ENCODE results near the gene RND1. TPM values are rescaled to one million over a fixed set of nuclear protein-coding genes. Genes with fewer than 3 reads are reported as not detected.

RND1 gene
- total RNA-seq, 4 donors from 2014 or later: 1.1 to 19.1 (median 3.3) TPM; not detected in 1

- no peak for TF ChIP-seq POLR2AphosphoS5 (IDR thresholded peaks at IDR 0.05)
- TF ChIP-seq EP300 (IDR thresholded peaks at IDR 0.05; ENCODE audit: low read depth): no peak
- no peak for TF ChIP-seq CTCF (IDR thresholded peaks at IDR 0.05)
- no peak for TF ChIP-seq POLR2A (IDR thresholded peaks at IDR 0.05)
- intact Hi-C loops (cut with DNase I; ENCODE audit: low total_unique reads) (no loop called here), in situ Hi-C loops (cut with MboI; ENCODE audit: low pct_ligation_motif_present in 1 of 4, low pct_unique_long_range_greater_than_20kb in 1 of 4, low sequenced_read_pairs in 3 of 4) (no loop called here)
- no peak for DNase-seq
- H3K27me3 ChIP-seq: no peaks in the 10 kb centered on the region
- H3K27ac ChIP-seq: no peak overlapping the region
- H3K9me3 ChIP-seq: no peaks in the 10 kb centered on the region
- no peak overlapping the region for H3K4me3 ChIP-seq
- 71% methylated on average over 12 of the region's 12 CpGs; no CpG with 5 or more reads in 1 of the 2 donors for WGBS, 2 donors (ENCODE audit: low coverage in 1 of 2)
- peaks cover 0 to 4% (median under 1%) of the 10 kb centered on the region in 4 donors for H3K4me1 ChIP-seq
- H3K36me3 ChIP-seq: peaks cover 0 to 5% (median 0%) of the 10 kb centered on the region in 4 donors
Measured at GRCh38 chr12:48824112-48824511, 41.6 kb downstream of the RND1 start.

- H3K9me3 ChIP-seq: no peaks in the 10 kb centered on the region
- no peak for DNase-seq
- H3K4me1 ChIP-seq: peaks cover 0 to 10% (median 3%) of the 10 kb centered on the region in 4 donors
- no peaks in the 10 kb centered on the region for H3K27me3 ChIP-seq
- H3K36me3 ChIP-seq: no peaks in the 10 kb centered on the region
- no peak overlapping the region for H3K27ac ChIP-seq
- 94% methylated on average over 11 of the region's 11 CpGs; no CpG with 5 or more reads in 1 of the 2 donors for WGBS, 2 donors (ENCODE audit: low coverage in 1 of 2)
- no peak for TF ChIP-seq EP300 (IDR thresholded peaks at IDR 0.05; ENCODE audit: low read depth)
- no peak for TF ChIP-seq POLR2A (IDR thresholded peaks at IDR 0.05)
- TF ChIP-seq CTCF (IDR thresholded peaks at IDR 0.05): no peak
- TF ChIP-seq POLR2AphosphoS5 (IDR thresholded peaks at IDR 0.05): no peak
- H3K4me3 ChIP-seq: no peak overlapping the region
- intact Hi-C loops (cut with DNase I; ENCODE audit: low total_unique reads) (no loop called here), in situ Hi-C loops (cut with MboI; ENCODE audit: low pct_ligation_motif_present in 1 of 4, low pct_unique_long_range_greater_than_20kb in 1 of 4, low sequenced_read_pairs in 3 of 4) (no loop called here)
Measured at GRCh38 chr12:48823281-48823680, 42.4 kb downstream of the RND1 start.

GRCh38 chr12:48822711-48823110 lies 43.0 kb downstream of the RND1 start:
- in situ Hi-C loops (cut with MboI; ENCODE audit: low pct_ligation_motif_present in 1 of 4, low pct_unique_long_range_greater_than_20kb in 1 of 4, low sequenced_read_pairs in 3 of 4): no loop called here
- TF ChIP-seq POLR2A (IDR thresholded peaks at IDR 0.05) (no peak), EP300 (IDR thresholded peaks at IDR 0.05; ENCODE audit: low read depth) (no peak), POLR2AphosphoS5 (IDR thresholded peaks at IDR 0.05) (no peak), CTCF (IDR thresholded peaks at IDR 0.05) (no peak)
- Histone ChIP-seq H3K27ac (no peak overlapping the region), H3K27me3 (no peaks in the 10 kb centered on the region), H3K36me3 (no peaks in the 10 kb centered on the region), H3K4me1 (peaks cover 2 to 14% (median 7%) of the 10 kb centered on the region in 4 donors), H3K4me3 (no peak overlapping the region), H3K9me3 (no peaks in the 10 kb centered on the region)
- intact Hi-C loops (cut with DNase I; ENCODE audit: low total_unique reads): no loop called here
- WGBS, 2 donors (ENCODE audit: low coverage in 1 of 2): 52% methylated on average over 2 of the region's 2 CpGs; no CpG with 5 or more reads in 1 of the 2 donors
- DNase-seq: no peak

GRCh38 chr12:48822139-48822538 lies 43.5 kb downstream of the RND1 start:
- TF ChIP-seq POLR2AphosphoS5 (IDR thresholded peaks at IDR 0.05): no peak
- TF ChIP-seq POLR2A (IDR thresholded peaks at IDR 0.05): no peak
- no peak for TF ChIP-seq EP300 (IDR thresholded peaks at IDR 0.05; ENCODE audit: low read depth)
- no peak for TF ChIP-seq CTCF (IDR thresholded peaks at IDR 0.05)
- 76% methylated on average over 5 of the region's 5 CpGs; no CpG with 5 or more reads in 1 of the 2 donors for WGBS, 2 donors (ENCODE audit: low coverage in 1 of 2)
- no peak overlapping the region for H3K4me3 ChIP-seq
- DNase-seq: no peak
- H3K27me3 ChIP-seq: no peaks in the 10 kb centered on the region
- in situ Hi-C loops (cut with MboI; ENCODE audit: low pct_ligation_motif_present in 1 of 4, low pct_unique_long_range_greater_than_20kb in 1 of 4, low sequenced_read_pairs in 3 of 4) (no loop called here), intact Hi-C loops (cut with DNase I; ENCODE audit: low total_unique reads) (no loop called here)
- H3K27ac ChIP-seq: no peak overlapping the region
- H3K4me1 ChIP-seq: peaks cover 5 to 20% (median 11%) of the 10 kb centered on the region in 4 donors
- H3K36me3 ChIP-seq: no peaks in the 10 kb centered on the region
- no peaks in the 10 kb centered on the region for H3K9me3 ChIP-seq
